GM23248 (cell line): ENCODE measurements around the gene RUBCNL.

ENCODE experiments used
- EZH2 ChIP-seq: fragments of 200-600 bp; sonication (generic); IDR thresholded peaks from 2 replicates; pipeline ENCODE4 v1.6.1; 2018; ENCODE audit warnings: antibody characterized with exemption, mild to moderate bottlenecking; ENCODE audit not compliant: insufficient read depth, poor library complexity, severe bottlenecking
- EZH2phosphoT487 ChIP-seq: fragments of 200-600 bp; sonication (generic); IDR thresholded peaks from 2 replicates; pipeline ENCODE4 v1.6.1; 2018; ENCODE audit warnings: antibody characterized with exemption, moderate library complexity, mild to moderate bottlenecking, low read depth; ENCODE audit not compliant: insufficient read depth

- TF ChIP-seq EZH2, result no peak
- no peak for TF ChIP-seq EZH2phosphoT487
These were observed 1.1 kb downstream of the RUBCNL start for GRCh38 chr13:46385946-46386345.
